ENCODE measurements around the gene AFAP1. TPM values are rescaled to one million over a fixed set of nuclear protein-coding genes. Genes with fewer than 3 reads are reported as not detected.

The AFAP1 gene
- total and polyA plus RNA-seq, 2 donors (not counting 1 experiment from before 2014, with no cell fraction given): 0.03 to 0.44 TPM

DNA sequence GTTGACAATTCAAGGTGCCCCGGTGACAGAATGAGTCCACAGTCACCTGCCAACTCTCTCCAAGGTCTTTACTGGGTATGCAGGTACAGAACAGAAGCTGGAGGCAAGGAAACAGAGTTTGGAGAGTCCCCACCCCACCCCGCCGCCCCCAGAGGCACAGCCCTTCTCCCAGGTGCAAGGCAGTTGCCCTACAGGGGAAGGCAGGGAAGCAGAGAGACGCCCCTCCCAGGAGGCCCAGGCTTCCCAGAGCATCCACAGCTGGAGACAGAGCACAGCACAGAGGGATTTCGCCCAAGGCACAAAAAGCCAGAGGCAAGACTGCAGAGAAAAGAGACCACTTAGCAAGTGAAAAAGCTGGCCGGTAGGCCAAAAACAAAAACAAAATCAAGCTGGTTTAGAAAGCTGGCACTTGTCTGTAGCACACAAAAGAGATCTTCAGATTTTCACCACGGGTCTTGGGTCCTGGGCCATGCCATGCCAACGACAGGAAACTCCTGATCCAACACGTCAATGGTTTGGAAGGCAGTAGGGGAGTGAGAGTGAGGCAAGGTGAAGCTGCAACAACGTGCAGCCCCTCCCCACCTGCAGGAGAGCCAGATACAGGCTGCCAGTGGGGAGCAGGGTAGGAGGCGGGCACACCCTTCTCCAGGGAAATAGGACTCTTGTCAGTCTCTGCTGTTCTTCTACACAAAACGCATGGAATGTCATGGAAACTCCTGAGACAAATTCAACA lies 113.3 kb downstream of the AFAP1 start:
- Mint-ChIP-seq H3K4me3 (no peak overlapping the region), H3K27me3 (peaks cover 21% of the 10 kb centered on the region), H3K9me3 (ENCODE audit: insufficient read depth) (no peaks in the 10 kb centered on the region), H3K27ac (no peak overlapping the region), H3K4me1 (no peaks in the 10 kb centered on the region)
- no peaks in the 10 kb centered on the region for H4K20me1 ChIP-seq (ENCODE audit: control insufficient read depth, insufficient read depth, low read length, poor library complexity, severe bottlenecking)
- H3K79me2 ChIP-seq (ENCODE audit: control insufficient read depth, insufficient read depth, low read length): no peaks in the 10 kb centered on the region
- ChIA-PET CTCF (no interaction called here), POLR2A (no interaction called here)
- no peak for TF ChIP-seq EZH2 (IDR thresholded peaks at IDR 0.05; ENCODE audit: borderline replicate concordance, insufficient read depth, low read depth, low read length, poor library complexity, severe bottlenecking)
- TF ChIP-seq, protein P1, sequence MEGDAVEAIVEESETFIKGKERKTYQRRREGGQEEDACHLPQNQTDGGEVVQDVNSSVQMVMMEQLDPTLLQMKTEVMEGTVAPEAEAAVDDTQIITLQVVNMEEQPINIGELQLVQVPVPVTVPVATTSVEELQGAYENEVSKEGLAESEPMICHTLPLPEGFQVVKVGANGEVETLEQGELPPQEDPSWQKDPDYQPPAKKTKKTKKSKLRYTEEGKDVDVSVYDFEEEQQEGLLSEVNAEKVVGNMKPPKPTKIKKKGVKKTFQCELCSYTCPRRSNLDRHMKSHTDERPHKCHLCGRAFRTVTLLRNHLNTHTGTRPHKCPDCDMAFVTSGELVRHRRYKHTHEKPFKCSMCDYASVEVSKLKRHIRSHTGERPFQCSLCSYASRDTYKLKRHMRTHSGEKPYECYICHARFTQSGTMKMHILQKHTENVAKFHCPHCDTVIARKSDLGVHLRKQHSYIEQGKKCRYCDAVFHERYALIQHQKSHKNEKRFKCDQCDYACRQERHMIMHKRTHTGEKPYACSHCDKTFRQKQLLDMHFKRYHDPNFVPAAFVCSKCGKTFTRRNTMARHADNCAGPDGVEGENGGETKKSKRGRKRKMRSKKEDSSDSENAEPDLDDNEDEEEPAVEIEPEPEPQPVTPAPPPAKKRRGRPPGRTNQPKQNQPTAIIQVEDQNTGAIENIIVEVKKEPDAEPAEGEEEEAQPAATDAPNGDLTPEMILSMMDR (IDR thresholded peaks at IDR 0.05): no peak
- H3K4me2 ChIP-seq (replicated peaks; ENCODE audit: low read depth, low read length, poor library complexity, severe bottlenecking): no peak overlapping the region
- no peaks in the 10 kb centered on the region for H3K4me1 ChIP-seq (ENCODE audit: control insufficient read depth in 2 of 2, insufficient read depth in 2 of 2, low read length in 2 of 2)
- WGBS (ENCODE audit: insufficient coverage): 85% methylated on average over 12 of the region's 12 CpGs
- H3K9ac ChIP-seq (ENCODE audit: low read length): no peak overlapping the region
- no peaks in the 10 kb centered on the region for H3K36me3 ChIP-seq (replicated peaks in 1 of 2; ENCODE audit: control extremely low read depth in 1 of 2, control insufficient read depth in 1 of 2, extremely low read depth in 1 of 2, insufficient read depth in 2 of 2, low read length in 1 of 2)
- no peak overlapping the region for H3K4me3 ChIP-seq (ENCODE audit: control extremely low read depth in 1 of 5, extremely low read depth in 1 of 5, insufficient read depth in 1 of 5, low read depth in 2 of 5, low read length in 4 of 5)
- H2AFZ ChIP-seq (ENCODE audit: insufficient read depth, low read depth, low read length, poor library complexity, severe bottlenecking): no peak overlapping the region
- intact Hi-C loops (cut with micrococcal nuclease): no loop called here
- peaks cover 0 to 3% (median 0%) of the 10 kb centered on the region in 4 experiments for H3K27me3 ChIP-seq (replicated peaks in 1 of 4; ENCODE audit: control extremely low read depth in 1 of 4, control insufficient read depth in 3 of 4, insufficient read depth in 4 of 4, low read length in 3 of 4)
- DNase-seq (no peak), ATAC-seq (ENCODE audit: low read depth) (no peak)
- H3K9me3 ChIP-seq (ENCODE audit: control extremely low read depth in 1 of 3, control insufficient read depth in 2 of 3, insufficient read depth in 1 of 3, low read length in 2 of 3): no peaks in the 10 kb centered on the region
- H3K27ac ChIP-seq (ENCODE audit: low read length in 2 of 2): no peak overlapping the region

DNA sequence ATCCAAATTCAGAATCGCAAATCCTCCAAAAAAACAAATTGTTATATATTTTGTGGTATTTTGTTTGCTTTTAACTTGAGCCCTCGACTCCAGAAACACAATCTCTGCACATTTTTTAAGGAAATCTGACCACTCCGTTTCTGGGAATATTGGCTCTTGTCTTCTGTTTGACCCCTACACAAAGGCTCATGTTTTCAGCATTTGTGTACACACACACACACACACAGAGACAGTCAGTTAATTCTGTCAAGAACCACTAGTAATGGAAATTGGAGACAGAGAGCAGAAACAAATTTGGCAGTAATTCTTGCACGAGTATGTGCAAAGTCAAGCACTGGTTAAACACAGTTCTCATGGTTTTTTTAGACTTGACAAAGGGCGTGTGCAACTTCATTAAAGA lies 115.4 kb downstream of the AFAP1 start:
- H3K9ac ChIP-seq (ENCODE audit: low read length): no peak overlapping the region
- TF ChIP-seq EZH2 (IDR thresholded peaks at IDR 0.05; ENCODE audit: borderline replicate concordance, insufficient read depth, low read depth, low read length, poor library complexity, severe bottlenecking): no peak
- H3K4me3 Mint-ChIP-seq: no peak overlapping the region
- CTCF ChIA-PET: interaction anchor here (1.5 kb wide), 1 partner anchor 20 kb away, joined by 4 read pairs; no protein-coding TSS in a partner anchor
- H3K27me3 ChIP-seq (replicated peaks in 1 of 4; ENCODE audit: control extremely low read depth in 1 of 4, control insufficient read depth in 3 of 4, insufficient read depth in 4 of 4, low read length in 3 of 4): peaks cover 0 to 3% (median 0%) of the 10 kb centered on the region in 4 experiments
- H3K27me3 Mint-ChIP-seq: peaks cover 21% of the 10 kb centered on the region
- H3K79me2 ChIP-seq (ENCODE audit: control insufficient read depth, insufficient read depth, low read length): no peaks in the 10 kb centered on the region
- H3K4me2 ChIP-seq (replicated peaks; ENCODE audit: low read depth, low read length, poor library complexity, severe bottlenecking): no peak overlapping the region
- intact Hi-C loops (cut with micrococcal nuclease): no loop called here
- H3K9me3 ChIP-seq (ENCODE audit: control extremely low read depth in 1 of 3, control insufficient read depth in 2 of 3, insufficient read depth in 1 of 3, low read length in 2 of 3): no peaks in the 10 kb centered on the region
- no peak overlapping the region for H3K27ac ChIP-seq (ENCODE audit: low read length in 2 of 2)
- H3K36me3 ChIP-seq (replicated peaks in 1 of 2; ENCODE audit: control extremely low read depth in 1 of 2, control insufficient read depth in 1 of 2, extremely low read depth in 1 of 2, insufficient read depth in 2 of 2, low read length in 1 of 2): no peaks in the 10 kb centered on the region
- ATAC-seq (ENCODE audit: low read depth) (no peak), DNase-seq (no peak)
- no peak overlapping the region for H3K4me3 ChIP-seq (ENCODE audit: control extremely low read depth in 1 of 5, extremely low read depth in 1 of 5, insufficient read depth in 1 of 5, low read depth in 2 of 5, low read length in 4 of 5)
- H2AFZ ChIP-seq (ENCODE audit: insufficient read depth, low read depth, low read length, poor library complexity, severe bottlenecking): no peak overlapping the region
- H3K9me3 Mint-ChIP-seq (ENCODE audit: insufficient read depth): no peaks in the 10 kb centered on the region
- WGBS (ENCODE audit: insufficient coverage): no CpG with 5 or more reads among the region's 5 CpGs
- no peaks in the 10 kb centered on the region for H3K4me1 Mint-ChIP-seq
- H4K20me1 ChIP-seq (ENCODE audit: control insufficient read depth, insufficient read depth, low read length, poor library complexity, severe bottlenecking): no peaks in the 10 kb centered on the region
- no peak overlapping the region for H3K27ac Mint-ChIP-seq
- POLR2A ChIA-PET: no interaction called here
- H3K4me1 ChIP-seq (ENCODE audit: control insufficient read depth in 2 of 2, insufficient read depth in 2 of 2, low read length in 2 of 2): no peaks in the 10 kb centered on the region

Measured in B cell (primary cell).